Measurements from ENCODE around the gene BRAF. TPM values are rescaled to one million over a fixed set of nuclear protein-coding genes. Genes with fewer than 3 reads are reported as not detected.

Gene BRAF
- total and polyA plus RNA-seq, 2 donors (not counting 3 experiments of a cell fraction or from before 2014, with no cell fraction given), result 6.6 to 26.2 TPM

DNA sequence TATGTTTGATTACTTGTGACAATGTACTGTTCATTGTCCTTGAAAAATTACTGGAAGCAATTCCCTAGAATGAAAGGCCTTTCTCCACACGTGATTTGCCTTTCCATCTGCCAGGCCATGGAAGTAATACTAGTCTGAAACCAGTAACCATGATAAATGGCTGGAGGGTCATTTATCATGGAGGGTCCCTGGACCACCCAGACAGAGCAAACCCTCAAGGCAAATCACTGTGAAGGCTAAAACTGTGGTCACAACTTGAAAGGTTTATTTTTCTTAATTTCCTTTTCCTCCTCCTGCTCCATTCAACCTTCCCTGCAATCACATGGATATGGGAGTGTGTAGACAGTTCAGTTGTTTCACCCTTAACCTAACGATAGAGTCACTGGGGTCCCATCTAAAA, 16.4 kb downstream of the BRAF start:
- Histone ChIP-seq H3K27ac (ENCODE audit: insufficient read depth, low read depth, low read length) (no peak overlapping the region), H3K79me2 (ENCODE audit: control insufficient read depth, insufficient read depth, low read length) (peaks cover 61% of the 10 kb centered on the region), H2AFZ (ENCODE audit: low read depth, low read length) (no peak overlapping the region), H3K4me2 (ENCODE audit: insufficient read depth, low read length) (no peak overlapping the region), H3K9me3 (replicated peaks; ENCODE audit: control insufficient read depth, insufficient read depth, low read length) (no peaks in the 10 kb centered on the region), H3K27me3 (ENCODE audit: control insufficient read depth in 2 of 2, insufficient read depth in 2 of 2, low read length in 2 of 2) (no peaks in the 10 kb centered on the region), H3K36me3 (ENCODE audit: control insufficient read depth in 2 of 2, extremely low read depth in 1 of 2, insufficient read depth in 2 of 2, low read length in 2 of 2) (no peaks in the 10 kb centered on the region), H3K9ac (replicated peaks; ENCODE audit: extremely low read depth, insufficient read depth, low read length) (no peak overlapping the region), H3K4me1 (ENCODE audit: control insufficient read depth, extremely low read depth, insufficient read depth, low read length) (no peaks in the 10 kb centered on the region), H3K4me3 (replicated peaks in 1 of 3; ENCODE audit: insufficient read depth in 1 of 3, low read depth in 1 of 3, low read length in 3 of 3) (no peak overlapping the region), H3K9me1 (replicated peaks; ENCODE audit: control insufficient read depth, extremely low read depth, insufficient read depth, low read length) (no peaks in the 10 kb centered on the region), H4K20me1 (replicated peaks; ENCODE audit: control insufficient read depth, extremely low read depth, insufficient read depth, low read length) (peaks cover 2% of the 10 kb centered on the region)
- no peak for FAIRE-seq
- BruUV-seq (replicated peaks), result no TSS peak
- dilution Hi-C loops (cut with MboI; ENCODE audit: extremely low pct_ligation_motif_present, low sequenced_read_pairs) (no loop called here), intact Hi-C loops (cut with micrococcal nuclease) (no loop called here)
- DNase-seq (ENCODE audit: low read depth, low spot score), result no peak
- CTCF ChIA-PET, result no interaction called here
- TF ChIP-seq GATA2 (IDR thresholded peaks at IDR 0.05; ENCODE audit: insufficient read depth, insufficient read length, low read depth, low read length) (no peak), EZH2 (IDR thresholded peaks at IDR 0.05; ENCODE audit: borderline replicate concordance, low read depth, low read length, severe bottlenecking) (no peak), FOS (IDR thresholded peaks at IDR 0.05; ENCODE audit: borderline replicate concordance, insufficient read depth, low read length) (no peak), MYC (IDR thresholded peaks at IDR 0.05; ENCODE audit: low read depth, low read length) (no peak), JUN (IDR thresholded peaks at IDR 0.05; ENCODE audit: borderline replicate concordance, insufficient read depth, insufficient read length, low read depth) (no peak), POLR2AphosphoS5 (IDR thresholded peaks at IDR 0.05; ENCODE audit: insufficient read depth, low read depth, low read length) (no peak)
- TF ChIP-seq, protein P1, sequence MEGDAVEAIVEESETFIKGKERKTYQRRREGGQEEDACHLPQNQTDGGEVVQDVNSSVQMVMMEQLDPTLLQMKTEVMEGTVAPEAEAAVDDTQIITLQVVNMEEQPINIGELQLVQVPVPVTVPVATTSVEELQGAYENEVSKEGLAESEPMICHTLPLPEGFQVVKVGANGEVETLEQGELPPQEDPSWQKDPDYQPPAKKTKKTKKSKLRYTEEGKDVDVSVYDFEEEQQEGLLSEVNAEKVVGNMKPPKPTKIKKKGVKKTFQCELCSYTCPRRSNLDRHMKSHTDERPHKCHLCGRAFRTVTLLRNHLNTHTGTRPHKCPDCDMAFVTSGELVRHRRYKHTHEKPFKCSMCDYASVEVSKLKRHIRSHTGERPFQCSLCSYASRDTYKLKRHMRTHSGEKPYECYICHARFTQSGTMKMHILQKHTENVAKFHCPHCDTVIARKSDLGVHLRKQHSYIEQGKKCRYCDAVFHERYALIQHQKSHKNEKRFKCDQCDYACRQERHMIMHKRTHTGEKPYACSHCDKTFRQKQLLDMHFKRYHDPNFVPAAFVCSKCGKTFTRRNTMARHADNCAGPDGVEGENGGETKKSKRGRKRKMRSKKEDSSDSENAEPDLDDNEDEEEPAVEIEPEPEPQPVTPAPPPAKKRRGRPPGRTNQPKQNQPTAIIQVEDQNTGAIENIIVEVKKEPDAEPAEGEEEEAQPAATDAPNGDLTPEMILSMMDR (IDR thresholded peaks at IDR 0.05; ENCODE audit: extremely low read depth in 1 of 2, insufficient read depth in 1 of 2, low read depth in 1 of 2, low read length in 2 of 2), result no peak
- POLR2A ChIA-PET, result no interaction called here

Measured in endothelial cell of umbilical vein (primary cell).